Stimulated activated CD4-positive, alpha-beta T cell treated with anti-CD3 and anti-CD28 coated beads, TNF-alpha, amount 100 ng/mL, for 48 hours (primary cell): Measurements from ENCODE around the gene RANBP17.

Source experiments
- DNase-seq, 3 donors: peaks; one replicate each; pipeline ENCODE4 v3.0.0-alpha.2; 2020; ENCODE audit warnings: low read depth in 3 of 3

The RANBP17 gene

GRCh38 chr5:171092194-171092593, 230.4 kb downstream of the RANBP17 start:
- no peak for DNase-seq

- no peak for DNase-seq
Measured at GRCh38 chr5:171093598-171093997, 231.8 kb downstream of the RANBP17 start.

- DNase-seq, result no peak
Measured at GRCh38 chr5:171094356-171094755, 232.5 kb downstream of the RANBP17 start.

GRCh38 chr5:171102877-171103610, 241.2 kb downstream of the RANBP17 start:
- DNase-seq, result no peak

- no peak for DNase-seq
Measured at GRCh38 chr5:171107669-171108068, 245.9 kb downstream of the RANBP17 start.

GRCh38 chr5:171115519-171115918, 253.7 kb downstream of the RANBP17 start:
- DNase-seq, result no peak

- DNase-seq, result no peak
Measured at GRCh38 chr5:171116719-171117118, 254.9 kb downstream of the RANBP17 start.

GRCh38 chr5:171120986-171121622, 259.3 kb downstream of the RANBP17 start:
- DNase-seq, result no peak

GRCh38 chr5:171121638-171122037, 259.8 kb downstream of the RANBP17 start:
- no peak for DNase-seq

GRCh38 chr5:171122372-171122771, 260.6 kb downstream of the RANBP17 start:
- no peak for DNase-seq

GRCh38 chr5:171123417-171123816, 261.6 kb downstream of the RANBP17 start:
- no peak for DNase-seq

- DNase-seq, result no peak
Measured at GRCh38 chr5:171127314-171127713, 265.5 kb downstream of the RANBP17 start.

GRCh38 chr5:171128136-171128535, 266.3 kb downstream of the RANBP17 start:
- no peak for DNase-seq

- DNase-seq, result no peak
Measured at GRCh38 chr5:171129308-171129707, 267.5 kb downstream of the RANBP17 start.

- DNase-seq, result no peak
Measured at GRCh38 chr5:171131497-171131896, 269.7 kb downstream of the RANBP17 start.

GRCh38 chr5:171137768-171138525, 276.1 kb downstream of the RANBP17 start:
- no peak for DNase-seq

GRCh38 chr5:171139227-171139626, 277.4 kb downstream of the RANBP17 start:
- DNase-seq, result no peak

GRCh38 chr5:171142617-171143016, 280.8 kb downstream of the RANBP17 start:
- DNase-seq, result no peak

GRCh38 chr5:171143171-171143570, 281.4 kb downstream of the RANBP17 start:
- DNase-seq, result no peak

- no peak for DNase-seq
Measured at GRCh38 chr5:171143926-171144325, 282.1 kb downstream of the RANBP17 start.

- no peak for DNase-seq
Measured at GRCh38 chr5:171149333-171149732, 287.5 kb downstream of the RANBP17 start.

GRCh38 chr5:171149772-171150171, 288.0 kb downstream of the RANBP17 start:
- DNase-seq, result no peak

GRCh38 chr5:171152382-171152781, 290.6 kb downstream of the RANBP17 start:
- no peak for DNase-seq
